Activated CD4-positive, alpha-beta T cell treated with anti-CD3 and anti-CD28 coated beads, Interleukin-2, amount 50 U/mL, for 16 hours (primary cell): ENCODE data around the gene FKBP8.

Experiments used
- DNase-seq: peaks from one replicate; pipeline ENCODE4 v3.0.0-alpha.2; 2020

The FKBP8 gene

DNA sequence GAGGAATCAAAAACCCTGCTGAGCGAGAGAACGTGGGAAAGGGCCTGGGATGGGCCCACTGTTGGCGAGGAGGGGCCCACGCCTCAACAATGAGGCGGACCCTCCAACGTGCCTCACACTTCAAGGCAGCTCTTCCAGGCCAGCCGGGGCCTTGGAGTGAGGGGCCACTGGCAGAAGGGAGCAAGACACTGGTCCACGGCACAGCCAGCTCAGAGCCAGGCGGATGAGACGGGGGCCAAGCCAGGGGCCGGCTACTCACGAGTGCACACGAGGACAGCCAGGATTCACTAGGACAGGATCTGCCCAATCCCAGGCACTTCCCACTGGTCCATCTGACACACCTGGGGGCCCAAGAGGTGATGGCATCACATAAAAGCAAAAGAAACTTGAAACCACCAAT lies 42.0 kb downstream of the FKBP8 start:
- DNase-seq: no peak

- no peak for DNase-seq
Measured at GRCh38 chr19:18500799-18501198, 42.6 kb downstream of the FKBP8 start.

DNA sequence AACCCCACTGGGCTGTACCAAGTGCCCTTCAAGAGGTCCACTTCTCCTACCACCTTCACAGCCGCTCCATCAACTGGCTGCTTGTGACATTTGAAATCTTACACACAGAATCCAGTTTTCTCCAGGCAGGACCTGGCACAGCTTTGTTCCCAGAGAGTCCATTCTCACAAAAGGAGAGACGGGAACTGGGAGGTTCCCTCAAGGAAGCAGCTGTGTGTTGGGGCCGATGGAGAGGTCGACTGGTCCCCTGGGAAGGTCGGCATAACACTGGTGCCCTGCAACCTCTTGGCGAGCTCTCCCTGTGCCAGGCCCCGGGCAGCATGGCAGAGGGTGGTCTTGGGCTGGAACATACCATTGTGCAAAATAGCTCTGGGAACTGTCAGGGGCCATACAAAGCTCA lies 43.0 kb downstream of the FKBP8 start:
- no peak for DNase-seq

- no peak for DNase-seq
Measured at GRCh38 chr19:18499055-18499775, 44.2 kb downstream of the FKBP8 start.

DNA sequence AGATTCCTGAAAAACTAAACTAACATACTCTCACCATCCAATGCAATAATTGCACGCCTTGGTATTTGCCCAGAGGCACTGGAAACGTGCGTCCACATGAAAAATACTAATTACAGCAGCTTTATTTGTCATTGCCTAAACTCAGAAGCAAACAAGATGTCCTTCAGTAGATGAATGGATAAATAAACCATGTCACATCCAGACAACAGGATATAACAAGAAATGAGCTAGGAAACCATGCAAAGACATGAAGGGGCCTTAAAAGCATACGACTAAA lies 46.5 kb downstream of the FKBP8 start:
- DNase-seq: no peak

GRCh38 chr19:18496167-18496979 lies 47.0 kb downstream of the FKBP8 start:
- DNase-seq: peak; percentile 86

- DNase-seq: no peak
Measured at GRCh38 chr19:18495204-18495911, 48.0 kb downstream of the FKBP8 start.

DNA sequence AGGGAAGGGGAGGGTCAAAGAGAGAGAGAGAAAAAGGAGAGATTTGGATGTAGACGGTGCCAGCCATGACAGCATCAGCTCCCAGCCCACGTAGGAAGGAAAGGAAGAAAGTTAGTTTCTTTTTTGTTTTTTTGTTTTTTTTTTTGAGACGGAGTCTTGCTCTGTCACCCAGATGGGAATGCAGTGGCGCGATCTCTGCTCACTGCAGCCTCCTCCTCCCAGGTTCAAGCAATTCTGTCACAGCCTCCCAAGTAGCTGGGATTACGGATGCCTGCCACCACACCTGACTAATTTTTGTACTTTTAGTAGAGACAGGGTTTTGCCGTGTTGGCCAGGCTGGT lies 49.1 kb downstream of the FKBP8 start:
- no peak for DNase-seq

- DNase-seq: no peak
Measured at GRCh38 chr19:18493440-18494266, 49.7 kb downstream of the FKBP8 start.

DNA sequence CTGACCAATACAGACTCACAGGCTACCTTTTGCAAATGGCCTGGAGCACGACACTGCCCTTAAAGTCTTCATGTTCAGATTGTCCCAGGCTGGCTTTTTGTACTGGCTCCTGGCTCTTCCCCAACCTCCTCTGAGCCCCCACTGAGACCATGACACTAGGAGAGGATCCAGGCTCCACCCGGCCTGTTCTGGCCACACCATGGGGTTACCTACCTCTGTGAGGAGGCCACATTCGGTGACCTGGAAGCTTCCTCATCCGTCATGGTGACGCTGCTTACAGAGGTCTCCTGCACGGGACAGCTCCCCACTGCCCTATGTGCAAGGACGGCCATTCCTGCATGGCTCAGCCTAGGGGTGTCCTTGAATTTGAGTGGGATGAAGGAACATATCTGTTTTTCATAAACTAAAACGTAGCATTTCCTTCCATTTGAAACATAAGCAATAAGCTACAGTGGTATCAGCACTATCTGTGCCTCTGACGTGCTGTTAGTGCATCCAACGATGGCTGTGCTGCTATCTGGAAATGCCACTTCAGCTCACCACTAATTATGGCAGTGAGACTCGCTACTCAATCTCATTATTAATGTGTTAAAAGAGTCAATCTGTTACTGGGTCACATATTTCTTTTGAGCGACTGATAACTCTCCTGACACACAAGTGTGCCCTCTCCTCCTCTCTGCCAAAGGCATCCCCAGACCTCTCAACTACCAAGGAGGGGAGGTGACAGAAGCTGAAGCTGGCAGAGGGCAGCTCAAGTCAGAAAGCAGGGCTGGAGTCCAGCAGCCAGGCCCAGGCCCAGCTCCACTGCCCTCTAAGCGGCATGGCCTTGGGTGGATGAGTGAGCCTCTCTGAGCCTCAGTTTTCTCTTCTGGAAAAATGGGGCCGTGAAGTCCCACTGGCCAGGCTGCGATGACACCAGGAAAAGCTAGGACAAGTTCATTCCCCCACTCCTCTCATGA lies 51.1 kb downstream of the FKBP8 start:
- no peak for DNase-seq

DNA sequence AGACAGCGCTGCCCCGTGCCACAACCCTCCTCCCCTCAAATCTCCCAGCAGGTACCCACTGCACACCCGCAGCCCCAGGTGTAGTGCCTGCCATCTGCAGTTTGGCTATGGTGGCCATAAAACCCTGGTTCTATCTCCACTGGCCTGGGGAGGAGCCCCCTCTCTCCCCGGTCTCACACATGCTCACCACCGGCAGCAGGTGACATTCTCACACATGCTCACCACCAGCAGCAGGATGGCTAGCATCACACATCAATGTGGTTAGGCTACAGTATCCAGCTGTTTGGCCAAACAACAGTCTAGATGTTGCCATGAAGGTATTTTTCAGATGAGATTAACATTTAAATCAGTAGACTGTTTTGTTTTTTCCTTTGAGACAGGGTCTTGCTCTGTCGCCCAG lies 52.6 kb downstream of the FKBP8 start:
- DNase-seq: no peak

- DNase-seq: no peak
Measured at GRCh38 chr19:18489627-18490184, 53.7 kb downstream of the FKBP8 start.

DNA sequence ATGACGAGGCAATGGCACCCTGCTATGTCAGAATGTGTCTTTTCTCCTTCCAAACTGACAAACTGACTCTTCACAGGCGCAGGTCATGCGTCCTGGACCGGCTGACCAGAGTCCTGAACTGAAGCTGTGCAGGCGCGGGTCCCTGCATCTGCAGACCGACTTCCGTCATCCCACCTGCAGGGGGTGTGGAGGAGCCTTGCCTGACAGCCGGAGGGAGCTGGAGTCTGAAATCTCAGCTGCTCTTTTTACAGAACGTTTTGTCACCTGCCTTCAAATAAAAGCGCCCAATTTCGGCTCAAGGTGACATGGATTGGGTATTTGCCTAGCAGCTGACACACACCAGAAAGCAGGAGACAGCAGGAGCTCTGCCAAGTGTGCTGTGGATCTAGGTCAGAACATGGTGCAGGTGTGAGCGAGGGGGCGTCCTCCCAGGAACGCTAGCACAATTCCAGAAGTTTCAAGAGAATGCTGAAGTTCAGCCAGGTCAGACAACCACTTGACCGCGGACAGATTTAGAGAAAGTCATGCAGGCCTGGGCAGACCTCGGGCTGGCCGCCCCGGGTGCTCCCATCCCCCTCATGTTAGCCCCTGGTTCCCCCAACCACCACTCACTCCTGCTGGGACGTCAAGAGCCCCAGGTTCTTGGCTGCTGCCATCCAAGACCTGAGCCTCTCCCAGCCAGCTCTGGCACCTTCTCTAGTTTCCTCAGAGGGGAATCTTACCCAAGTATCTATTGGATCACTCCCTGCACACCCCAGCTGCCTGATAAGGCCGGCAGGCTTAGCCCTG lies 54.3 kb downstream of the FKBP8 start:
- no peak for DNase-seq

DNA sequence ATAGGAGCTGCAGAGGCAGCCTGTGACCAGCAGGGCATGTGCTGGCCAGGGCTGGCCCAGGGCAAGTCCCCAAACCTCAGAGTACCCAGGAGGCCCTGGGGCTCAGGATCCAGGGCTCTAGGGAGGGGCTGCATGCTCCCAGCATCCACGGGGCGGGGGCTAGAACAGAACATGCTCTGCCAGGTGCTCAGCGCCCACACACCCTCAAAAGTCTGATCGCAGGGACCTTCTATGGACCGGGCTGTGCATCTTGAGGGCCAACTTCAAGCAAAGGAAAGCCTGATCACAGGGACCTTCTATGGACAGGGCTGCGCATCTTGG lies 55.0 kb downstream of the FKBP8 start:
- no peak for DNase-seq

DNA sequence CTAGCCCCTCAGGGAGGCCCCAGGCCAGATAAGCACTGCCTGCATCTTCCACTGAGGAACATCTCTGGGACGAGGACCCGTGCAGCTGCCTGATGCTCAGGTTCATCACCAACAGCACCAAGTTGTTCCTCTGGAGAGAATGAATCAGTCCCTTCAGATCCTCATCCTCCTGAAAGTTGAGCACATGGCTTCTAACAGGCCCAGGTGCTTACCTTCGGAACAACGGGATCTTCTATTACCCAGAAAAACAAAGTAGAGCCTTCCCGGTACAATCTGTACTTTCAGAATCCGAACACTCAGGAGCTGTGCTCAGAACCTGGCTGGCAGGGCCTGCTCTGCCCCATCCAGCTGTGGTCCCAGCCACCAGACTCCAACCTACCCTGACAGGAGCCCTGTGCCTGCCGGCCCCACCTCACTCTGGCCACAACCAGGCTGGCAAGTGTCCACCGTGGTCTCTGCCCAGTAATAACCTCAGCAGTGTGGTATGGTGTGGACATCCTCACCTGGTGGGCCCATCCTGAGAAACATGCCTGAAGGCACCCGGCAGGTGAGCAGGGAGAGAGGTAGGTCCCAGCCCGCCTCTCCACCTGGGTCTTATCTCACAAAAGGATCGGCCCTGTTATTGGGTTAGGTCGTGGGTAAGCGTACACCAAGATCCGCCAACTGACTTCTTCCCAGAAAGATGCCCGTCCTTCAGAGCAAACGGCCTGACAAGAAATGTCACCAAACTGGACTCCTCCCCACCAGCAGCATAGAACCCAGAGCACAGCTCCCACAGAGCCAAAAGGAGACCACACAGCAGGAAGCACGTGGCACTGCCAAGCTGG lies 55.6 kb downstream of the FKBP8 start:
- DNase-seq: no peak

- DNase-seq: no peak
Measured at GRCh38 chr19:18486746-18487145, 56.6 kb downstream of the FKBP8 start.

DNA sequence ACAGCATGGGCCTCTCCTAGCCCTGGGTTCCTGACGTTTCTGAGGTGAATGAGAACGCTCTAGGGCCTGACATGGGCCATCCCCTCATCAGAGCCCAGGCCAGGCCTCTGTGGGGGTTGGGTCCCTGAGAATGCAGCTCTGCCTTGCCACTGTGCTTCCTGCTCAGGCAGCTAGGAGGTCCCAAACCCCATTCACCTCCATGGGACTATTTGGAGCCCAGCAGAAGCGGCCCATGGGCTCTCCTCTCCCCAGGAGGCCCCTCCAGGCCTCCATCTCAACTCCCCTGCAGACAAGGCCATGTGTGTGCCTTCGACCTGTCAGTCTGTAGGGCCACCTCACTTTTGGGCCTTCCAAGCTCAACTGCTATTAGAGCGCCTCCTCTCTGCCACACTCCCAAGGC lies 58.4 kb downstream of the FKBP8 start:
- DNase-seq: no peak

- no peak for DNase-seq
Measured at GRCh38 chr19:18483119-18483890, 60.1 kb downstream of the FKBP8 start.
